ENCODE data around the gene RAB7B.

RAB7B gene

DNA sequence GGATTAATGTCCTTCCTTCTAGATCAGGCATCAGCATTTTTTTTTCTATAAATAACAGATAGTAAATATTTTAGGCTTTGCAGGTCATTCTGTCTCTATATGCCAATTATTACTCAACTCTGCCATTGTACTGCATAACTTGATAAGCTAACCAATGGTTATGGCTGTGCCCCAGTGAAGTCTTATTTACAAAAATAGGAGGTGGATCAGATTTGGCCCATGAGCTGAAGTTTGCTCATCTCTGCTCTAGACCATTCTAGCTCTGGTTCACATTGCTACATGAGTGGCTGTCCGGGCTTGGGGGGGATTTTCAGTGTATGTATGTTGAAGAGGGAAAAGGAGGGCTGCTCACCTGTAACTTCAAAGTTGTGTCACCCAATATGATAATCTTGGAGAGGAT is 10.1 kb downstream of the RAB7B start:
- DNase-seq, result no peak

DNA sequence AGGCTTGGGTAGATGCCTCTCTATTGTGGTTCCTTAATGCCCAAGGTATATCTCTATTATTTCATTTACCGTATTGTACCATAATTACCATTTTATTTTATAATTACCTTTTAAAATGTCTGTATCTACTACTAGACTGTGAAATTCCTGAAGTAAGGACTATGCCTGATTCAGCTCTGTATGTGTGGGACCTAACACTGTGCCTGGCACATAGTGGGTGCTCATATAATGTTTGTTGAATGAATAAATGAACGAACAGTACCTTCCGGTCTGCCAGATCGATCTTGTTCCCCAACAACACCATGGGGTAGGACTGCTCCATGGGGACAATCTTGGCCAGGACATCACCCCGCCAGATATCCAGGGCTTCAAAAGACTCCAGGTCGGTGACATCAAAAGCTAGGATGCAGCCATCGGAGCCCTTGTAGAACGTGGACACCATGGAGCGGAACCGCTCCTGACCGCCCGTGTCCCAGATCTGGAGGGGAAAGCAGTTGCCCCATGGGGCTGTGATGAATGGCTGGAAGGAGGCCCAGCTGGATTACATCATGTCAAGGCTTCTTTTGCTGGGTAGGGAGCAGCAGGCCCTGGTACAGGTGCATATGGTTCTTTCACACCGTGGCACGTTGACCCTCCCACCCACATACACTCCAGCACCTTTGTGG is 10.8 kb downstream of the RAB7B start:
- DNase-seq, result no peak

DNA sequence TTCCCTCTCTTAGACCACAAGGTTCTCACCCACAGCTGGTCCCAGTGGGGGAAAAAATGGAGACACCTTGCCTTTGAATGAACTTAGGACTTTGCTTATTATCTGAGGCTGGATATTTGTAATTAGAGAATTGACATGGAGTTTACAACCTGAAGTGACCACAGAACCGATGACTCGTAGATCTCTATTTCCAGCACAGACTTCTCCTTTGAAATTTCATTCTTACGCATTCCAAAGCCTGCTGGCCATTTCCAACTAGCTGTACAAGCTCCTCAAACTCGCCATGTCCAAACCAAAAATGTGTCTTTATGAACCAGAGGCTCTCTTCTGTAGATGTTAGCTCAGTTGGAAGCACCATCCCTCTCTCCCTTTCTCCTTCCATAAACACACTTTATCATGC is 12.0 kb downstream of the RAB7B start:
- no peak for DNase-seq

DNA sequence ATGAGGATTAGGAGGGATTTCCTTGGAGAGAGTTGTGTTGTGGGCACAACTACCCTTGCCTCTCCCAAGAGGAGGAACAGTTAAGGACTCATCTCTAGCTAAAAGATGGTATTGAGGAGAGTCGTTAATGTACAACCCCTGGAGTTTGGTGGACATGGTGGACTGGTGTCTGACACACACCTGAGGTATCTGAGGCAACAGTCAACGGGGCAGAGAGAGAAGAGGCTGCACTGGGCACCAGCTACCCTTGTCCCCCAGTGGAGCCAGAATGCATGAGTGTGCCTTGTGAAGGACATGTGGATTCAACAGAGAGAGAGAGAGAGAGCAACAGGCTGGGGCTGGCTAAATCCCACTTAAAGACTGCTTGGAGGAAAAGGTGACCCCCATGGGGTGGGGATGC is 13.0 kb downstream of the RAB7B start:
- no peak for DNase-seq

DNA sequence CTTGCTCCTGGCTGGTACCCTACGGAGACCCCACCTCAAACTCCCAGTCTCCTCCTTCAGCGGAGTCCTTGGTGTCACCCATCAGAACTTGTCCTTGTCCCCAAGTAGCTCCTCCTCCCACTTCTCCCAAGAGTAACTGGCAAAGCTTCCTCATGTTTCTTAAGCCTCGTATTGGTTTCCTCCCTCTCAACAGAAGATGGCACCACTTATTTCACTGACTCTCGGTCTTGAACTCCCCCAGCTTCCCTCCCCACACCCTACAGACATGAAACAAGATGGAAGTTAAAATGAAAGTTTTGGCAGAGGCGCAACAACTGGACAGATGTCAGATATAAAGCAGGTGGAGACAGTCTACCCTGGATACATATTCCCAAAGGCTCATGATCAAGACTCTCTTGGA is 13.4 kb downstream of the RAB7B start:
- no peak for DNase-seq

DNA sequence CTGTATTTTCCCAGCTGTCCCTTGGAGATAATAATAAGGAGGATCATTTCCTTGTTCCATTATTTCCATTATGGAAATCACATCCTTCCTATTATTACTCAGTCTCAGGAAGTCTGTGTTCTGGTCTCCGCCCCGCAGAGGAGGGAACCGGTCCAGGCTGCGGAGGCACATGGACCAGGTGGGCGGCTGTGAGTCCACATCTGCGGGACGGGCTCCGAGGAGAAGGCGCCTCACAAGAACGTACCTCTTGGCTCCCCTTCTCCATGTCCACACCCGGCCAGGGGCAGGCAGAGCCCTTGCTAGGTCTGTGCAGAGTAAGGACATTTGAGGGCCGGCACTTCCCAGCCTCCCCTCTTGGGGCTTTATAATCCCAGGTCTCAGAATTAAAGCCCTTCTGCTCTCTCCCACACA is 14.6 kb downstream of the RAB7B start:
- no peak for DNase-seq

DNA sequence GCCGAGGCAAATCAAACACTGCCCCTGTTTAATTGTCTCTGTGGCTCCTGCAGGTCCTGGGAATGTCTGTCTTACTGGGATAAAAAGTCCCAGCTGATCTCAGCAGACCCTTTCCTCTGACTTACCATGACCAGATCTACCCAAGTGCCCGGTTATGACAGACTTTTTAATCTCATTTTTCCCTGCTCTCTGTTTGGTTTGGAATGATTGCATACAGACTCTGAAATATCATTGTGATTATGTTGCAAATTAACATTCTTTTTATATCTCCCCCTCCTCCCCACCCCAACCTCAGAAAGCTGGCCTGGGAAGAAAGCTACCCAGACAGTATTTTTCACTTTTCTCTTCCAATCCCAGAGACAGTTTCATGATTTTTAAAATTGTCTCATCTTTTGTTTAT is 16.3 kb downstream of the RAB7B start:
- no peak for DNase-seq

DNA sequence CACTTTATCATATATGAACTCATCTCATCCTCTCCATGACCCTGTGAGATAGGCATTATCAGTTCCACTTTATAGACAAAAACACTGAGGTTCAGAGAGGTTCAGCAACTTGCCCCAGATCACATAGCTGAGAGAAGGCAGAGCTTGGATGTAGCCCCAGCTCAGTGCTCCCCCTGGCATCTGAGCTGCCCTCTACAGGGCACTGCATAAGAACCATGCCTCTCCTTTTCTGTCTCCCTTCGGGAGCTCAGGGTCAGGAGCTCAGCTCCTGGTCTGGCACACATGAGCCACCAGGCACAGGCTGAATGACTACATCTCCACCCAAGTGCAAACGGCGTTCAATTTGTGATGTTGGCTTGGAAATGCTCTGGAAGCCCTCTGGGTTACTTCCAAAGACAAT is 16.9 kb downstream of the RAB7B start:
- no peak for DNase-seq

DNA sequence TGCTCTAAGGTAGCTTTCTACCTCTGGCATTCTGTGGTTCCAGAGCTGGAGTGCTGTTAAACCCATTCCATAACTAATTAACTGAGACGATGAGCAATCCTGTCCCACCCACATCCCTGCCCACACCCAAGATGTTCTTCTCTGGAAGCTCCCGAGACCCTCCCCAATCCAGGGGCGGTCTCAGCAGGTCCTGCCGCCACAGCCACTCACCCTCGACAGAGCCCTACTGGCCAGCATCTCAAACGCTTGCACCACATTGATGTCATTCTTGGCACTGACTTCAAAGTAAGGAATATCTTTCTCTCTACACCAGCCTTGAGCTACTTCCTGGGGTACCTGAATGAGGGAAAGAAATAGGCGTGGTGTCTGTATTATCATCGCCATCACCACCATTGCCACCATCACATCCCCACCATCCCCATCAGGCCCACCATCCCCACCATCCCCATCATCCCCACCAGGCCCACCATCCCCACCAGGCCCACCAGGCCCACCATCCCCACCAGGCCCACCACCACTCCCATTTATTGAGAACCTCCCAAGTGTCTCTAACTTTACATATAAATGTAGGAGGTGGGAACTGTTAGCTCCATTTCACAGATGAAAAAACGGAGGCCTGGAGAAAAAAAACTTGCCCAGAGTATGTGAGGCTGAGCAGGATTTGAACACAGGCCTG is 17.7 kb downstream of the RAB7B start:
- no peak for DNase-seq

DNA sequence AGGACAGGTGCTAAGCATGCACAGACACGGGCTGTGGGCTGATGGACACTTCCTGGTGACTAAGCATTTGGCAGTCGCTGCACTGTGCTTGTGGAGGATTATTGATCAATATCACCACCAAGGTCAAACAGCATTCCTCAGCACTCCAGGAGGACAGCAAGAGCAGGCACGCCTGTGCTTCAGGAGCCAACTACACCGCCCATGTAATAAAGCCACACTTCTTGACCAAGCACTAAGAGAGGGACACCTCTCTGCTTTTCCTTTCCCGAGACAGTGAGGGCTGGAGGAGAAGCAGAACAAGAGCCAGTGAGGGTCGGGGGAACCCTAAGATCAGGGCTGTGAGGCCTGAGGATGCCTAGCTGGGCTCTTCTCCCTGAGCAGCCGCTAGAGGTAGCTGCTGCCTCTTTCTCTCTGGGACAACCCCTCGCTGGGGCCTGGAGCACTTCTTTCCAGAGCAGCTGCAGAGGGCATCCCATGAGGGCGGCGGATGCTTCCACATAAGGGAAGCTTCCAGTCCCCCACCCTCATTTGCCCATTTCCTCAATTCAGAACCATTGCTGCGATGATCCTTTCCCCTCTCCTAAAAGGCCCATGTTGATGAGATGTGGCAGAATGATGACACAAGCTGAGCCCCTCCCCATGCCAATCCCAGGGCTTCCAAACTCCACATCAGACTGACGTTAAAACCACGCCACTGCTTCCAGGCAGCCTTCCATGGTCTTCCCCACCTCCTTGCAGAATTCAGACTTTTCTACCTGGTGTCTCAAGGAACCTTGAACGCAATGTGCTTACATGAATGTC is 19.1 kb downstream of the RAB7B start:
- peak; percentile 56 for DNase-seq

DNA sequence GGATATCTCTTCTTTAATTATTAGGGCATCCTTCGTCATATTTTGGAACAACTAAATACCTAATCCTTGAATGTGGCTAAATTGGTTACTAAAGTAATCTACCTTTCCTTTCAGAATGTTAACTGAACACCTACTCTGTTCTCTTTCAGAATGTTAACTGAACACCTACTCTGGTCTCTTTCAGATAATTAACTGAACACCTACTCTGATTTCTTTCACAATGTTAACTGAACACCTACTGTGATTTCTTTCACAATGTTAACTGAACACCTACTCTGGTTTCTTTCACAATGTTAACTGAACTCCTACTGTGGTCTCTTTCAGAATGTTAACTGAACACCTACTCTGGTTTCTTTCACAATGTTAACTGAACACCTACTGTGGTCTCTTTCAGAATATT is 21.9 kb downstream of the RAB7B start:
- no peak for DNase-seq

DNA sequence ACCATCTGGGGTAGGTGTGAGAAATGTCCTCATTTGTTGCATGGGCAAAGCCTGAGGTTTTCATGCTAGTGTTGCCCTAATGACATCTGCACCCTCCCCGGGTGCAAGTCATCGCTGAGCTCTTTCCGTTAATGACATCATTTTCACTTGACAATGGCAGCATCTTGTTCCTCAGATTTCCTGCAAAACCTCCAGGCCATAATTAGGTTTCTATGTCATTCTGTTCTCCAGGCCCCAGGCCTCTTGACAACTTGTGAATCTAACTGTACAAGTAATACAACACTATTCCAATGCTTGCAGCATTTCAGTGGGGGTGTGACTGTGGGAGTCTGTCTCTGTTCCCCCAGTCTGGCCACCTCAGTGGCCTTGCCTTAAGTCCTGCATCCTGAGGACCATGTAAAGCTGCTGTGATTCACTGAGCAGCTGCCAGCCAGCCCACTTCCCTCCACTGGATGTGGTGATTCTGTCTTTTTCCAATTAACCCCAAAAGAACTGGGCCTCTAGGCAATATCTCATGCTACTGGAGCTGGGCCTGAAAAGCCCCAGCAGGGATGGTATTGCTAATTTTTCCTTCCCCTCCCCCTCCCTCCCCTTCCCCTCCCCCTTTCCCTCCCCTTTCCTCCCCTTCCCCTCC is 22.8 kb downstream of the RAB7B start:
- no peak for DNase-seq

DNA sequence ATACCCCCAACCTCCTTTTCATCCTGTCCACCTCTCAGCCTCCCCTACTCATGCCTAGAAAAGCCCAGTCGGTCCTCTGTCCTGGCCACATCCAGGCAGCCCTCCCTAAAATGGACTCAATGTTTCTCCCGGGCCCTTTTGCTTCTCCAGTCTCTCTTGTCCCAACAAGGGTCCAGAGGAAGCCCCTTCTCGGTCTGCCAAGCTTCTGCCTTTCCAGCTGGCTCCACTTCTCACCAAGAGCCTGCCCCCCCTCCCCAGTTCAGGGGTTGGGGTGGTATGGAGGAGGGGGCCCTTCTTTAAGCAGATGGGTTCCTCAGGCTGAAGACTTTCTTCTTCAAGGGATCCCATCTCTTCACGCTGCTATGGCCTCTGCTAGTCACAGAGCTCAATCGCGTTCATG is 23.9 kb downstream of the RAB7B start:
- DNase-seq, result no peak

DNA sequence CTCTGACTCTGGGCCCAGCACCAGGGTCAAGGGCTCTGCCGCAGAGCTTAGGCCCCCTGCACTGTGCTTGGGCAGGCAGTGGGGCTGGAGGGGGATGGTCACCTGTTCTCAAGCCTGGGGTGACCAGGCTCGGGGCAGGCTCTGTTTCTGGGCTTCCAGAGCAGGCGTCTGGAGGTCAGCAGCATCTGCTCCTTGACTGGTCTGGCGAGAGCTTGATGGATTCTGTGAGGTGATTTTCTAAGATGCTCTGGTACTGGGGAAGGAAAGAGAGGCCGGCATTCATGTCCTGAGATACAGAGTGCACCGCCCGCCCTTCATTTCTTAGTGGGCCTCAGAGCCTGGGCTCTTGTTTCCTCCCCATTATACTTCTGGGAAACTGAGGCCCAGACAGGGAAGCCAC is 24.5 kb downstream of the RAB7B start:
- no peak for DNase-seq

DNA sequence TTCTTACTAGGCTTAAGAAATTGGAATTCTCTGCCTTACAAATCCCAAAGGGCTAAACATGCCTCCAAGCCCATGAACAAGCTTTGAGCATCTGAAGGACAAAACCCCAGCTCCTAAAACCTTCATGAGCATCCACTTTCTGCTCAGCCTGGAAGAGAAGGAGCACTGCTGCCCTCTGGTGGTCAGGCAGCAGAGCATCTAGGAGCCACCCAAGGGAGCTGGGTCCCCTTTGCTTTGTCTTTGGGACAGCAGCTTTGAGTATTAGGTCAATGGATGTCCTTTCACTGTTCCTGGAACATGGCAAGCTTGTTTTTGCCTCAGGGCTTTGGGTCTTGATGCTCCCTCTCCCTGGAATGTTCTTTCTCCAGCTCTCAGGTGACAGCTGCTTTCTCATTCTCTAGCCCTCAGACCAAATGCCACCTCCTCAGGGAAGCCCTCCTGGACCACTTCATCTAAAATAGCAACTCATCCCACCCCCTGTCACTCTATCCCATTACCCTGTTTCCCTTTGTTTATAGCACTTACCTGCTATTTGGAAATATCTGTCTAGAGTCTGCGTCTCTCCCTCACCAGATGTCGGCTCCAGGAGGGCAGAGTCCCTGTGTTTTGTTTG is 25.7 kb downstream of the RAB7B start:
- peak; percentile 83 for DNase-seq

DNA sequence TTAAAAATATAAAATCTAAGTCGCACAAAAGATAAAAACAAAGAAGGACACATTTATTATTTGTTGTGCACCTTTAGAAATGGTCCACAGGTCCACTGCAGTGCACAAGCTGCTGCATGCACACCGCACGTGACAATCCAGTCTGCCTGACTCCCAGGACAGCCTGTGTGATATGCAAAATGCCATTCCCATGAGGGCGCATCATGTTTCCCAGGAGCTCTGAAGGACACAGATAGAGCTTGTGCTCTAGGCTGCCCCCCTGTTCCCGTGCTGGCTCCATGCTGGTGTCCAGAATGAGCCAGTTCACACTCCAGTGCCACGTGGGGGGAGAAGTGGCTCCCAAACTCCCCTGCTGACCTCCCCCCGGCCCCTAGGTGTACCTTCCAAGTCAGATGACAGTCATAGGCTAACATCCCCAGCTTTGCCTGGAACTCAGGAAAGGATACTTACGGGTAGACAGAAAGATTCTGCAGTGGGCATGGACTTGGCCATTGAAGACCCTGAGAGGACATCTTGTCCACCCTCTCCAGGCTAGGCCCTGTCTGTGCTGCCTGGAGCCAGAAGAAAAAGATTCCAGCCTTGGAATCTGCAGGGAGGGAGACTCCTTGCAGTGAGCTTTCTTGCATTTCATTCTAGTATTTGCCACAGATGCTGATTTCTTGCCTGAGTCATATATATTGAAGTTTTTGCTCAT is 26.3 kb downstream of the RAB7B start:
- no peak for DNase-seq

DNA sequence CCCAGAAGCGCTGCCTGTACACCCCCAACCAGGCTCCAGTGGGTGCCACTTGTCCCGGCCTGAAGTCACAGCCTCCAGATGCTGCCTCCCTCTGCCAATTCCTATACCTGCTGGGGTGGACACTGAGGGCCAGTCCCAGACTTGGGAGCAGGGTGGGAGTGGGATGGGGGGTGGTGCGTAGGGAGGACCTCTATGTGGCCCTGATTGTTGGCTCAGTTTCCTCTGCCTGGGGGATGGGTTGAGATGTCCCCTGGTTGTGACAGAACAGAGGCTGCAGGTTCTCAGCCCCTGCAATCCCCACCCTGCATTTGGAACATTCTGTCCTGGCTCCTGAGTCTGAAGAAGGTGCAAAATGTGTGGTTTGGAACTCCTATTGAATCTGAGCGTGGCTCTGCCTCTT is 27.2 kb downstream of the RAB7B start:
- no peak for DNase-seq

DNA sequence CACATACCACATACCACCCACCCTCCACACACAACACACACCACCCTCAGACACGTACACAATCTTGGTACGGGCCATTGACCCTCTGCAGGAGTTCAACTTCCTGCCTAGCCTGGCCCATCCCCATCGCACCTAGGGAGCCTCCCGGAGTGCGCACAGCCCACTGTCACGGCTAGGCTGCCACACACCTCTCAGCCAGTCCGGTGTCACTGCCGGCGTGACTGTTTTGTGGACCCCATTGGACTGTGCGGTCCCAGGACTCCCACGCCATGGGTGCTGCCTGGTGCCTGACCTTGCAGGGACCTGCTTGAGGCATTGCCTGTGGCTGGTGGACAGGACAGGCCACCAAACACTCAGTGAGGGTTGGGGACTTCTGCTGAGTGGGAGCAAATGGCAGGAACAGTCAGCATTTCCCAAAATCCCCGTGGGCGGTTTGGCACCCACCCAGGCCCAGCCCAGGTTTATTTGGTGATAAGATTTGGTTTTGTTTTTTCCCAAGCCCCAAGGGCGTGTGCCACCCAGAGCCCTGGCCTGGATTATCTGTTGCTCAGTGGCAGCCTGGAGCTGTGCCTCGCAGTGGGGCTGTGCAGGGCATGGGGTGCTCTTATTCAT is 27.7 kb downstream of the RAB7B start:
- no peak for DNase-seq

DNA sequence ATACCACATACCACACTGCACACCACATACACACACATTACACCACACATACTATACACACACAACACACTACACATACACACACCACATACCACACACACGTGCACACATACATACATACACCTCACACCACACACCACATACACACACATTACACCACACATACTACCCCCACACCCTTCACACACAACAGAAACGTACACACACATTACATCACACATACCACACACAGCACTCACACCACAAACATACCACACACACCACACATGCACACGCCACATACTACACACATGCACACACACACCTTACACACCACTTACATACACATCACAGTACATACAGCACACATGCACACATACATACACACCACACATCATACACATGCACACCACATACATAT is 28.5 kb downstream of the RAB7B start:
- DNase-seq, result no peak

DNA sequence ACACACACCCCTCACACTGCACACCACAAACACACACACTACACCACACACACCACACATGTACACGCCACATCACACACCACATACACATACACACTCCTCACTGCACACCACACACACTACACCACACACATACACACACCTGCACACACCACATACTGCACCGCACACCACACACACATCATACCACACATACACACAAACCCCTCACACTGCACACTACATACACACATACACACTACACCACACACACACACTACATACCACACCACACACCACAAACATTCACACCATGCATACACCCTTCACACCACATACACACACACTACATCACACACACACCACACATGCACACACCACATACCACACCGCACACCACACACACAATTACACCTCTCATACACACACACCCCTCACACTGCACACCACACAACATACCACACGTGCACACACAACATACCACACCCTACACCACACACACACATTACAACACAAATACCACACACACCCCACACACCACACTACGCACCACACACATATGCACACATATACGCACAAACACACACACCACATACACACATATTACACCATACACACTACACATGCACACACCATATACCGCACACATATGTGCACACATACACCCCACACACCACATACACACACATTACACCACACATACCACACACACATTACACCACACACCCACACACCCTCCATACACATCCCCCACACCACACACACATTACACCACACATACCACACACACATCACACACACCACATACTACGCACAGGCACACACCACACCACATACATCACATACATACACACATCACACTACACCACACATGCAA is 29.6 kb downstream of the RAB7B start:
- no peak for DNase-seq

DNA sequence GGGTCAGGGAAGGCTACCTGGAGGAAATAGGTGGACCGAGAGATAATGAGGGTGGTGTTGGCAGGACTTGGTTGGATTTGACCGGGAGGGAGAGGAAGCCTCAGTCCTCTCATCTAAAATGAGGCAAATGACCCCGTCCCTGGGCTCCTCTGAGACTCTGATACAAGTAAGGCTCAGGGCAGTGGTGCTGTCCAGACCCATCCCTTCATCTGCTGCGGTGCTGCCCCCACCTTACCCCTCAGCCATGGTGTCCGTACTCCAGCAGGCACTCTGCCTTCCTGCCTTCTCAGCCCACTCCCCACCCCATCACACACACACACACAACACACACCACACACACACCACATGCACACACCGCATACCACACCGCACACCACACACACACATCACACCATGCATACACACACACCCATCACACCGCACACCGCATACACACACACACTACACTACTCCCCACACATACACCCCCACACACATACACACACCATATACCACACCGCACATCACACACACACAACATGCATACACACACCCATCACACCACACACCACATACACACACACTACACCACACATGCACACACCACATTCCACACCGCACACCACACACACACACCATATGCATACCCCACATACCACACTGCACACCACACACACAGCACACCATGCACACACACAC is 30.6 kb downstream of the RAB7B start:
- no peak for DNase-seq

All from activated CD4-positive, alpha-beta T cell treated with anti-CD3 and anti-CD28 coated beads for 48 hours (primary cell).